ENCODE measurements around the gene AHNAK2.
"Not testable (repeated sequence)": the region's sequence is repeated elsewhere in the genome, so short reads cannot be mapped to it uniquely, and the experiment has no call there.

The AHNAK2 gene

DNA sequence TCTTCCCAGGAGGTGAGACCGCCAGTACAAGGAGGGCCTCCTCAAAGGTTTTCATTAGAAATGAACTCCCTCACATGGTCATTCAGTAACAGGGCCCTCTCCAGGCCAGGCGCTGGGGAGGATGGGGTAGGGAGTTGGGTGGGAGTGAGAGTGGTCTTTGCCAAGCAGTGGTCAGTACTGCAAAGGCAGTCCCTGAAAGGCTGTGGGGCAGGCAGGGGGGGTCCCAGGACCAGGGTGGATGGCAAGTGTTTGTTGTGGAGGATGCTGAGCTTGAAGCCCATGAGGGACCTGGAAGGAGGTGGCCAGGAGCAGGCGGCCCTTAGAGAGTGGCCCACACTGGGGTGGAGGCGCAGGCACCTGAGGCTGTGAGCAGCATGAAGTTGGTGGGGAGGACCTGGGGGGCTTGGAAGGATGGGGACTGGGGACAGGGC lies 87.0 kb downstream of the AHNAK2 start:
- peaks cover 0 to 53% of the 10 kb centered on the region in 2 experiments; a peak in 1 of 3 replicates for H3K36me3 ChIP-seq (ENCODE audit: control insufficient read depth in 2 of 2, insufficient read depth in 1 of 2, low read length in 2 of 2)
- peaks cover 7% of the 10 kb centered on the region for H3K4me1 ChIP-seq (ENCODE audit: control insufficient read depth, insufficient read depth, low read length)
- TF ChIP-seq ZNF366 (tag by site-specific recombination; conservative IDR thresholded peaks at IDR 0.05) (peak; percentile 38; the same call in 1 of the 2 replicates), GLIS2 (tag by site-specific recombination; IDR thresholded peaks at IDR 0.05) (peak; percentile 46; the same call in 1 of the 2 replicates), ZNF768 (tag by site-specific recombination; IDR thresholded peaks at IDR 0.05) (no peak)
- no peak overlapping the region for H3K4me3 ChIP-seq (ENCODE audit: low read depth, low read length)
- POLR2A ChIA-PET, result no interaction called here
- H3K27ac ChIP-seq (ENCODE audit: extremely low read depth, low read depth, low read length), result no peak overlapping the region
- CTCF ChIA-PET, result no interaction called here
- no peaks in the 10 kb centered on the region for H3K9me3 ChIP-seq (ENCODE audit: control insufficient read depth, insufficient read depth, low read depth, low read length)

DNA sequence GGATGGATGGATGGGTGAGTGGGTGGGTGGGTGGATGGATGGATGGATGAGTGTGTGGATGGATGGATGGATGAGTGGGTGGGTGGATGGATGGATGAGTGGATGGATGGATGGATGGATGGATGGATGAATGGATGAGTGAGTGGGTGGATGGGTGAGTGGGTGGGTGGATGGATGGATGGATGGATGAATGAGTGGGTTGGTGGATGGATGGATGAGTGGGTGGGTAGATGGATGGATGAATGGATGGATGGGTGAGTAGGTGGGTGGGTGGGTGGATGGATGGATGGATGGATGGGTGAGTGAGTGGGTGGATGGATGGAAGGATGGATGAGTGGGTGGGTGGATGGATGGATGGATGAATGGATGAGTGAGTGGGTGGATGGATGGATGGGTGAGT lies 87.9 kb downstream of the AHNAK2 start:
- peaks cover 0 to 61% of the 10 kb centered on the region in 2 experiments; a peak in 1 of 3 replicates for H3K36me3 ChIP-seq (ENCODE audit: control insufficient read depth in 2 of 2, insufficient read depth in 1 of 2, low read length in 2 of 2)
- POLR2A ChIA-PET; H3K9me3 ChIP-seq (ENCODE audit: control insufficient read depth, insufficient read depth, low read depth, low read length); H3K27ac ChIP-seq (ENCODE audit: extremely low read depth, low read depth, low read length); H3K4me3 ChIP-seq (ENCODE audit: low read depth, low read length); H3K4me1 ChIP-seq (ENCODE audit: control insufficient read depth, insufficient read depth, low read length); CTCF ChIA-PET: not testable (repeated sequence)
- TF ChIP-seq ZFHX2 (tag by site-specific recombination; conservative IDR thresholded peaks at IDR 0.05) (peak; percentile 93), EGR2 (tag by site-specific recombination; IDR thresholded peaks at IDR 0.05; ENCODE audit: low read depth) (peak; percentile 97), ZNF366 (tag by site-specific recombination; conservative IDR thresholded peaks at IDR 0.05) (peak; percentile 78)

DNA sequence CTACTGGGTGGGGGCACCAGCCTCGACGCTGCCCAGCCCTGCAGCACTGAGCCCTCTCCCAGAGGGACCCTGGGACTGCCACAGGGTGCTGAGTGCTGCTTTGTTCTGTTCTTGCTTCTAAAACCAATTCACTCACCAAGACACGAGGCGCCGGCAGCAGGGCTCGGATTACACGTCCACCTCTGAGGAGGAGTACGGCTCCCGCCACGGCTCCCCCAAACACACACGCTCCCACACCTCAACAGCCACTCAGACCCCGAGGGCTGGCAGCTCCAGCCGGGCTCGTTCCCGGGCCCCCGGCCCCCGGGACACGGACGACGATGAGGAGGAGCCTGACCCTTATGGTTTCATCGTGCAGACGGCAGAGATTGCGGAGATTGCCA lies 88.8 kb downstream of the AHNAK2 start:
- Histone ChIP-seq H3K4me3 (ENCODE audit: low read depth, low read length) (no peak overlapping the region), H3K27ac (ENCODE audit: extremely low read depth, low read depth, low read length) (no peak overlapping the region), H3K4me1 (ENCODE audit: control insufficient read depth, insufficient read depth, low read length) (no peaks in the 10 kb centered on the region), H3K36me3 (ENCODE audit: control insufficient read depth in 2 of 2, insufficient read depth in 1 of 2, low read length in 2 of 2) (peaks cover 0 to 61% of the 10 kb centered on the region in 2 experiments; a peak in 1 of 3 replicates), H3K9me3 (ENCODE audit: control insufficient read depth, insufficient read depth, low read depth, low read length) (no peaks in the 10 kb centered on the region)
- POLR2A ChIA-PET, result interaction anchor here (1.4 kb wide), 1 partner anchor 9 kb away, joined by 3 read pairs; no protein-coding TSS in a partner anchor
- no peak for TF ChIP-seq ZNF514 (tag by site-specific recombination; IDR thresholded peaks at IDR 0.05)
- no peak for TF ChIP-seq ZNF184 (tag by site-specific recombination; IDR thresholded peaks at IDR 0.05)
- no peak for TF ChIP-seq ZNF701 (tag by site-specific recombination; IDR thresholded peaks at IDR 0.05)
- TF ChIP-seq, protein P1, sequence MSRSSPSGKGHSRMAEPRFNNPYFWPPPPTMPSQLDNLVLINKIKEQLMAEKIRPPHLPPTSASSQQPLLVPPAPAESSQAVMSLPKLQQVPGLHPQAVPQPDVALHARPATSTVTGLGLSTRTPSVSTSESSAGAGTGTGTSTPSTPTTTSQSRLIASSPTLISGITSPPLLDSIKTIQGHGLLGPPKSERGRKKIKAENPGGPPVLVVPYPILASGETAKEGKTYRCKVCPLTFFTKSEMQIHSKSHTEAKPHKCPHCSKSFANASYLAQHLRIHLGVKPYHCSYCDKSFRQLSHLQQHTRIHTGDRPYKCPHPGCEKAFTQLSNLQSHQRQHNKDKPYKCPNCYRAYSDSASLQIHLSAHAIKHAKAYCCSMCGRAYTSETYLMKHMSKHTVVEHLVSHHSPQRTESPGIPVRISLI (tag by site-specific recombination; IDR thresholded peaks at IDR 0.05), result no peak
- TF ChIP-seq ZNF292 (tag by site-specific recombination; IDR thresholded peaks at IDR 0.05; ENCODE audit: borderline replicate concordance, low read depth), result no peak
- no peak for TF ChIP-seq TRIM28 (IDR thresholded peaks at IDR 0.05; ENCODE audit: borderline replicate concordance, low read length)
- TF ChIP-seq, protein P2, sequence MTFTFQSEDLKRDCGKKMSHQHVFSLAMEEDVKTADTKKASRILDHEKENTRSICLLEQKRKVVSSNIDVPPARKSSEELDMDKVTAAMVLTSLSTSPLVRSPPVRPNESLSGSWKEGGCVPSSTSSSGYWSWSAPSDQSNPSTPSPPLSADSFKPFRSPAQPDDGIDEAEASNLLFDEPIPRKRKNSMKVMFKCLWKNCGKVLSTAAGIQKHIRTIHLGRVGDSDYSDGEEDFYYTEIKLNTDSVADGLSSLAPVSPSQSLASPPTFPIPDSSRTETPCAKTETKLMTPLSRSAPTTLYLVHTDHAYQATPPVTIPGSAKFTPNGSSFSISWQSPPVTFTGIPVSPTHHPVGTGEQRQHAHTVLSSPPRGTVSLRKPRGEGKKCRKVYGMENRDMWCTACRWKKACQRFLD (tag by site-specific recombination; IDR thresholded peaks at IDR 0.05), result no peak
- TF ChIP-seq ZNF623 (tag by site-specific recombination; IDR thresholded peaks at IDR 0.05), result no peak
- TF ChIP-seq, protein P3, sequence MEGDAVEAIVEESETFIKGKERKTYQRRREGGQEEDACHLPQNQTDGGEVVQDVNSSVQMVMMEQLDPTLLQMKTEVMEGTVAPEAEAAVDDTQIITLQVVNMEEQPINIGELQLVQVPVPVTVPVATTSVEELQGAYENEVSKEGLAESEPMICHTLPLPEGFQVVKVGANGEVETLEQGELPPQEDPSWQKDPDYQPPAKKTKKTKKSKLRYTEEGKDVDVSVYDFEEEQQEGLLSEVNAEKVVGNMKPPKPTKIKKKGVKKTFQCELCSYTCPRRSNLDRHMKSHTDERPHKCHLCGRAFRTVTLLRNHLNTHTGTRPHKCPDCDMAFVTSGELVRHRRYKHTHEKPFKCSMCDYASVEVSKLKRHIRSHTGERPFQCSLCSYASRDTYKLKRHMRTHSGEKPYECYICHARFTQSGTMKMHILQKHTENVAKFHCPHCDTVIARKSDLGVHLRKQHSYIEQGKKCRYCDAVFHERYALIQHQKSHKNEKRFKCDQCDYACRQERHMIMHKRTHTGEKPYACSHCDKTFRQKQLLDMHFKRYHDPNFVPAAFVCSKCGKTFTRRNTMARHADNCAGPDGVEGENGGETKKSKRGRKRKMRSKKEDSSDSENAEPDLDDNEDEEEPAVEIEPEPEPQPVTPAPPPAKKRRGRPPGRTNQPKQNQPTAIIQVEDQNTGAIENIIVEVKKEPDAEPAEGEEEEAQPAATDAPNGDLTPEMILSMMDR (tag by site-specific recombination; IDR thresholded peaks at IDR 0.05), result no peak
- no peak for TF ChIP-seq ZNF324 (tag by site-specific recombination; IDR thresholded peaks at IDR 0.05)
- TF ChIP-seq, protein P4, sequence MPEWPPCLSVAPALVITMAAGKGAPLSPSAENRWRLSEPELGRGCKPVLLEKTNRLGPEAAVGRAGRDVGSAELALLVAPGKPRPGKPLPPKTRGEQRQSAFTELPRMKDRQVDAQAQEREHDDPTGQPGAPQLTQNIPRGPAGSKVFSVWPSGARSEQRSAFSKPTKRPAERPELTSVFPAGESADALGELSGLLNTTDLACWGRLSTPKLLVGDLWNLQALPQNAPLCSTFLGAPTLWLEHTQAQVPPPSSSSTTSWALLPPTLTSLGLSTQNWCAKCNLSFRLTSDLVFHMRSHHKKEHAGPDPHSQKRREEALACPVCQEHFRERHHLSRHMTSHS (tag by site-specific recombination; IDR thresholded peaks at IDR 0.05), result no peak
- no peak for TF ChIP-seq ZNF354C (tag by site-specific recombination; IDR thresholded peaks at IDR 0.05; ENCODE audit: borderline replicate concordance, low read depth)
- TF ChIP-seq ZFP37 (tag by site-specific recombination; IDR thresholded peaks at IDR 0.05), result no peak
- TF ChIP-seq ZNF223 (tag by site-specific recombination; IDR thresholded peaks at IDR 0.05), result no peak
- no peak for TF ChIP-seq ZNF660 (tag by site-specific recombination; IDR thresholded peaks at IDR 0.05)
- TF ChIP-seq ZNF621 (tag by site-specific recombination; IDR thresholded peaks at IDR 0.05), result no peak
- TF ChIP-seq YY1 (tag by site-specific recombination; IDR thresholded peaks at IDR 0.05), result no peak
- CTCF ChIA-PET, result no interaction called here

Measured in HEK293 (cell line).